Measurements from ENCODE around the gene AP2A2. TPM values are rescaled to one million over a fixed set of nuclear protein-coding genes. Genes with fewer than 3 reads are reported as not detected.

AP2A2 gene
- polyA plus RNA-seq, 3 donors, result 5.7 to 61.0 (median 8.2) TPM

DNA sequence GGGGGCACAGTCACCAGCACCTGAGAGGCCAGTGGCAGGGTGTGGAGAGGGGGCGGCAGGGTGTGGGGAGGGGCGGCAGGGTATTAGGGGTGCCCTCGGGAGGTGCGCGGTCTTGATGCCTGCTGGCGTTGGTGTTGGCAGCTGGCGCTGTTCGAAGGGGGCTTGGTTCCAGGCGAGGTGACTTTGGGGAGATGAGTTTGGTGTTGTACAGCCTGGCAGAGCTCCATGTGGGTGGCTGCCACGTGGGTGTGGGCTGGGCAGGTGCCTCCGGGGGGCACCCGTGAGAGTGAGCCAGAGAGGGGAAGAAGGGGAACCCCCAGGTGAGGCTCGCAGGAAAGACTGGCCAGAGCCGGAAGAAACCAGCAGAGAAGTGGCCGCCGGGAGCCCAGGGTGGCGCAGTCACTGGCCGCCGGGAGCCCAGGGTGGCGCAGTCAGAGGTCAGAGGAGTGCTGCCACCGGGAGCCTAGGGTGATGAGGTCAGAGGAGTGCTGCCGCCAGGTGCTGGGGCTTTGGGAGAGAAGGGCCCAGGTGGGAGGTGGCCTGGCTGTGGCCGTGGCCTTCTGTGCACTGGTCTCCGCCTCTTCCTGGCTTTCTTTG, 66.1 kb downstream of the AP2A2 start:
- Mint-ChIP-seq H3K4me3 (no peak overlapping the region), H3K27me3 (ENCODE audit: low read depth in 3 of 3) (peaks cover 0 to 1% (median 0%) of the 10 kb centered on the region in 3 donors), H3K27ac (no peak overlapping the region), H3K9me3 (peaks cover 0 to 2% (median 0%) of the 10 kb centered on the region in 7 donors), H3K4me1 (peaks cover 5% of the 10 kb centered on the region), H3K36me3 (peaks cover 75 to 91% of the 10 kb centered on the region in 2 donors)
- H2AFZ ChIP-seq (ENCODE audit: insufficient read depth, low read depth, low read length, poor library complexity, severe bottlenecking), result no peak overlapping the region
- H3K9me3 ChIP-seq (replicated peaks in 1 of 2; ENCODE audit: control insufficient read depth in 1 of 2, insufficient read depth in 1 of 2, low read length in 2 of 2), result peaks cover 0 to 4% of the 10 kb centered on the region in 2 donors
- H3K79me2 ChIP-seq (ENCODE audit: insufficient read depth, low read length), result no peaks in the 10 kb centered on the region
- WGBS (ENCODE audit: insufficient coverage), result 74% methylated on average over 18 of the region's 24 CpGs
- TF ChIP-seq, protein P1, sequence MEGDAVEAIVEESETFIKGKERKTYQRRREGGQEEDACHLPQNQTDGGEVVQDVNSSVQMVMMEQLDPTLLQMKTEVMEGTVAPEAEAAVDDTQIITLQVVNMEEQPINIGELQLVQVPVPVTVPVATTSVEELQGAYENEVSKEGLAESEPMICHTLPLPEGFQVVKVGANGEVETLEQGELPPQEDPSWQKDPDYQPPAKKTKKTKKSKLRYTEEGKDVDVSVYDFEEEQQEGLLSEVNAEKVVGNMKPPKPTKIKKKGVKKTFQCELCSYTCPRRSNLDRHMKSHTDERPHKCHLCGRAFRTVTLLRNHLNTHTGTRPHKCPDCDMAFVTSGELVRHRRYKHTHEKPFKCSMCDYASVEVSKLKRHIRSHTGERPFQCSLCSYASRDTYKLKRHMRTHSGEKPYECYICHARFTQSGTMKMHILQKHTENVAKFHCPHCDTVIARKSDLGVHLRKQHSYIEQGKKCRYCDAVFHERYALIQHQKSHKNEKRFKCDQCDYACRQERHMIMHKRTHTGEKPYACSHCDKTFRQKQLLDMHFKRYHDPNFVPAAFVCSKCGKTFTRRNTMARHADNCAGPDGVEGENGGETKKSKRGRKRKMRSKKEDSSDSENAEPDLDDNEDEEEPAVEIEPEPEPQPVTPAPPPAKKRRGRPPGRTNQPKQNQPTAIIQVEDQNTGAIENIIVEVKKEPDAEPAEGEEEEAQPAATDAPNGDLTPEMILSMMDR (IDR thresholded peaks at IDR 0.05), result no peak
- H3K9ac ChIP-seq (ENCODE audit: insufficient read depth, low read length, poor library complexity, severe bottlenecking), result no peak overlapping the region
- no peak overlapping the region for H3K4me2 ChIP-seq (replicated peaks; ENCODE audit: extremely low read depth, low read length, poor library complexity, severe bottlenecking)
- H3K27me3 ChIP-seq (ENCODE audit: control insufficient read depth in 2 of 2, insufficient read depth in 2 of 2, low read length in 2 of 2), result no peaks in the 10 kb centered on the region
- no peak for DNase-seq
- no peak overlapping the region for H3K27ac ChIP-seq (ENCODE audit: low read depth in 1 of 2, low read length in 2 of 2)
- peaks cover 24% of the 10 kb centered on the region for H4K20me1 ChIP-seq (ENCODE audit: insufficient read depth, low read length)
- no peak overlapping the region for H3K4me3 ChIP-seq (replicated peaks in 1 of 3; ENCODE audit: low read depth in 2 of 3, low read length in 3 of 3)
- intact Hi-C loops (cut with micrococcal nuclease), result no loop called here
- no peaks in the 10 kb centered on the region for H3K4me1 ChIP-seq (ENCODE audit: control insufficient read depth in 1 of 2, insufficient read depth in 2 of 2, low read length in 2 of 2)
- H3K36me3 ChIP-seq (replicated peaks in 1 of 2; ENCODE audit: control insufficient read depth in 1 of 2, insufficient read depth in 2 of 2, low read length in 2 of 2), result peaks cover 74 to 91% of the 10 kb centered on the region in 2 donors

GRCh38 chr11:992577-992976, 66.9 kb downstream of the AP2A2 start:
- Mint-ChIP-seq H3K27ac (peak overlapping the region in 1 of 7 donors; percentile 70), H3K4me3 (no peak overlapping the region), H3K9me3 (peaks cover 0 to 2% (median 0%) of the 10 kb centered on the region in 7 donors), H3K36me3 (peaks cover 69 to 91% of the 10 kb centered on the region in 2 donors), H3K4me1 (peaks cover 5% of the 10 kb centered on the region), H3K27me3 (ENCODE audit: low read depth in 3 of 3) (peaks cover 0 to 1% (median 0%) of the 10 kb centered on the region in 3 donors)
- DNase-seq, result no peak
- Histone ChIP-seq H3K9me3 (replicated peaks in 1 of 2; ENCODE audit: control insufficient read depth in 1 of 2, insufficient read depth in 1 of 2, low read length in 2 of 2) (peaks cover 0 to 4% of the 10 kb centered on the region in 2 donors), H3K9ac (ENCODE audit: insufficient read depth, low read length, poor library complexity, severe bottlenecking) (no peak overlapping the region), H2AFZ (ENCODE audit: insufficient read depth, low read depth, low read length, poor library complexity, severe bottlenecking) (no peak overlapping the region), H3K4me3 (replicated peaks in 1 of 3; ENCODE audit: low read depth in 2 of 3, low read length in 3 of 3) (no peak overlapping the region), H3K27ac (ENCODE audit: low read depth in 1 of 2, low read length in 2 of 2) (no peak overlapping the region), H3K4me1 (ENCODE audit: control insufficient read depth in 1 of 2, insufficient read depth in 2 of 2, low read length in 2 of 2) (no peaks in the 10 kb centered on the region), H4K20me1 (ENCODE audit: insufficient read depth, low read length) (peaks cover 28% of the 10 kb centered on the region), H3K36me3 (replicated peaks in 1 of 2; ENCODE audit: control insufficient read depth in 1 of 2, insufficient read depth in 2 of 2, low read length in 2 of 2) (peaks cover 73 to 90% of the 10 kb centered on the region in 2 donors), H3K27me3 (ENCODE audit: control insufficient read depth in 2 of 2, insufficient read depth in 2 of 2, low read length in 2 of 2) (no peaks in the 10 kb centered on the region), H3K4me2 (replicated peaks; ENCODE audit: extremely low read depth, low read length, poor library complexity, severe bottlenecking) (no peak overlapping the region), H3K79me2 (ENCODE audit: insufficient read depth, low read length) (no peaks in the 10 kb centered on the region)
- WGBS (ENCODE audit: insufficient coverage), result 99% methylated on average over 15 of the region's 16 CpGs
- intact Hi-C loops (cut with micrococcal nuclease), result no loop called here
- TF ChIP-seq, protein P1 (IDR thresholded peaks at IDR 0.05), result no peak

Data from CD14-positive monocyte (primary cell).